H1 (cell line): ENCODE measurements around the gene TEX51. TPM values are rescaled to one million over a fixed set of nuclear protein-coding genes. Genes with fewer than 3 reads are reported as not detected.

ENCODE experiments used
- CTCF ChIA-PET: fragments of 300-600 bp; sonication (Branson Sonifier 250); formaldehyde crosslinking; loops from one replicate; lab custom pipeline; 2021; ENCODE audit not compliant: partially characterized antibody; lab: Charles Lee
- POLR2A ChIA-PET: fragments of 300-600 bp; sonication (Branson Sonifier 250); formaldehyde crosslinking; loops from one replicate; lab custom pipeline; 2021; ENCODE audit warnings: inconsistent platforms; ENCODE audit not compliant: partially characterized antibody; lab: Charles Lee
- DNase-seq, 2 experiments: peaks; one replicate each; pipeline versions ENCODE4 v3.0.0 to v3.0.0-alpha.2; 2010 to 2022; ENCODE audit warnings: low spot score in 2 of 2, low read depth in 1 of 2, mixed read lengths in 1 of 2
- FAIRE-seq: peaks from 2 replicates; lab custom pipeline; 2011; peaks lifted over from hg19 to GRCh38; lab: Jason Lieb, UNC
- H2AFZ ChIP-seq: 2 replicates; pipeline ENCODE4 v1.8.1; 2012; ENCODE audit warnings: low read length, inconsistent platforms
- H2AK5ac ChIP-seq: 2 replicates; pipeline ENCODE4 v1.6.1; 2013; ENCODE audit warnings: low read depth, low read length
- H2BK120ac ChIP-seq: replicated peaks from 2 replicates; pipeline ENCODE3; 2013; ENCODE audit warnings: low read depth, low read length, inconsistent platforms
- H2BK12ac ChIP-seq: 2 replicates; pipeline ENCODE4 v1.6.1; 2013; ENCODE audit warnings: low read depth, low read length
- H2BK15ac ChIP-seq: 2 replicates; pipeline ENCODE4 v1.6.1; 2013; ENCODE audit warnings: low read length
- H2BK20ac ChIP-seq: 2 replicates; pipeline ENCODE4 v1.6.1; 2013; ENCODE audit warnings: low read length
- H2BK5ac ChIP-seq: 2 replicates; pipeline ENCODE4 v1.6.1; 2013; ENCODE audit warnings: low read depth, low read length
- H3K14ac ChIP-seq: 2 replicates; pipeline ENCODE4 v1.6.1; 2013; ENCODE audit warnings: inconsistent platforms; ENCODE audit not compliant: insufficient read length
- H3K18ac ChIP-seq: 2 replicates; pipeline ENCODE4 v1.6.1; 2013; ENCODE audit warnings: low read length; ENCODE audit errors: extremely low read depth
- H3K23ac ChIP-seq: 2 replicates; pipeline ENCODE4 v1.6.1; 2013; ENCODE audit warnings: inconsistent platforms; ENCODE audit not compliant: insufficient read length
- H3K23me2 ChIP-seq: 2 replicates; pipeline ENCODE4 v1.6.1; 2013; ENCODE audit warnings: low read depth, low read length
- H3K27ac ChIP-seq: 2 replicates; pipeline ENCODE4 v1.6.1; 2011; ENCODE audit warnings: low read depth, low read length, inconsistent platforms
- H3K27me3 ChIP-seq, 4 experiments: replicated peaks in 1 of 4; 1 replicate in 1 of 4; 2 replicates in 3 of 4; pipeline versions ENCODE4 v1.6.1 to v1.8.1; 2011 to 2013; ENCODE audit warnings: low read length in 3 of 4, mild to moderate bottlenecking in 3 of 4, inconsistent platforms in 2 of 4, mixed read lengths in 2 of 4, moderate library complexity in 1 of 4; ENCODE audit not compliant: control insufficient read depth in 3 of 4, insufficient read depth in 3 of 4; ENCODE audit errors: extremely low read depth in 1 of 4
- H3K36me3 ChIP-seq, 4 experiments: 2 replicates each; pipeline versions ENCODE4 v1.6.1 to v1.8.1; 2011 to 2013; ENCODE audit warnings: mild to moderate bottlenecking in 4 of 4, low read length in 3 of 4, moderate library complexity in 2 of 4, control low read depth in 1 of 4, inconsistent platforms in 1 of 4; ENCODE audit not compliant: insufficient read depth in 4 of 4, control insufficient read depth in 2 of 4
- H3K4ac ChIP-seq: replicated peaks from 2 replicates; pipeline ENCODE3; 2013; ENCODE audit warnings: low read length, low read depth, mixed read lengths, inconsistent platforms; ENCODE audit not compliant: insufficient read length
- H3K4me1 ChIP-seq, 4 experiments: replicated peaks in 1 of 4; 1 replicate in 1 of 4; 2 replicates in 3 of 4; pipeline versions ENCODE4 v1.6.1 to v1.8.1; 2011 to 2013; ENCODE audit warnings: low read length in 3 of 4, inconsistent platforms in 2 of 4, mixed read lengths in 1 of 4; ENCODE audit not compliant: insufficient read depth in 4 of 4, control insufficient read depth in 3 of 4
- H3K4me2 ChIP-seq, 2 experiments: 2 replicates each; pipeline versions ENCODE4 v1.6.1 to v1.8.1; 2011 to 2013; ENCODE audit warnings: low read depth in 2 of 2, low read length in 2 of 2, control low read depth in 1 of 2, inconsistent platforms in 1 of 2, mild to moderate bottlenecking in 1 of 2; ENCODE audit not compliant: insufficient read depth in 1 of 2
- H3K4me3 ChIP-seq, 4 experiments: fragments of 200-600, 300-600 bp in 1 of 4; sonication (generic), shearing (Covaris generic), sonication (Bioruptor Twin) in 1 of 4; 2 replicates each; pipeline versions ENCODE4 v1.5.1 to v1.8.1; 2011 to 2016; ENCODE audit warnings: low read length in 4 of 4, low read depth in 3 of 4, control low read depth in 2 of 4, inconsistent platforms in 2 of 4, mild to moderate bottlenecking in 2 of 4, mixed read lengths in 1 of 4, moderate library complexity in 1 of 4; ENCODE audit not compliant: insufficient read depth in 2 of 4; ENCODE audit errors: extremely low read depth in 1 of 4
- H3K56ac ChIP-seq: replicated peaks from 2 replicates; pipeline ENCODE3; 2013; ENCODE audit warnings: low read depth, mild to moderate bottlenecking, mixed read lengths, low read length, inconsistent platforms; ENCODE audit not compliant: insufficient read length
- H3K79me1 ChIP-seq: 2 replicates; pipeline ENCODE4 v1.6.1; 2013; ENCODE audit warnings: low read depth, low read length, control low read depth
- H3K79me2 ChIP-seq, 2 experiments: 2 replicates each; pipeline versions ENCODE4 v1.6.1 to v1.8.1; 2012 to 2013; ENCODE audit warnings: low read length in 2 of 2, mild to moderate bottlenecking in 2 of 2, inconsistent platforms in 1 of 2; ENCODE audit not compliant: insufficient read depth in 2 of 2, control insufficient read depth in 1 of 2
- H3K9ac ChIP-seq, 4 experiments: replicated peaks in 1 of 4; 1 replicate in 1 of 4; 2 replicates in 3 of 4; pipeline versions ENCODE4 v1.6.1 to v1.8.1; 2011 to 2013; ENCODE audit warnings: low read depth in 3 of 4, low read length in 3 of 4, control low read depth in 2 of 4, mild to moderate bottlenecking in 2 of 4, moderate library complexity in 2 of 4, inconsistent platforms in 1 of 4; ENCODE audit errors: extremely low read depth in 1 of 4
- H3K9me3 ChIP-seq, 2 experiments: 2 replicates each; pipeline versions ENCODE4 v1.6.1 to v1.8.1; 2012 to 2013; ENCODE audit warnings: mild to moderate bottlenecking in 2 of 2, moderate library complexity in 2 of 2, control low read depth in 1 of 2, inconsistent platforms in 1 of 2, low read depth in 1 of 2, low read length in 1 of 2, mixed read lengths in 1 of 2; ENCODE audit not compliant: insufficient read depth in 2 of 2
- H4K20me1 ChIP-seq, 2 experiments: replicated peaks in 1 of 2; 2 replicates each; pipeline versions ENCODE3 to v1.8.1; 2011 to 2013; ENCODE audit warnings: inconsistent platforms in 2 of 2, low read length in 2 of 2, mild to moderate bottlenecking in 1 of 2; ENCODE audit not compliant: insufficient read depth in 2 of 2, control insufficient read depth in 1 of 2
- H4K5ac ChIP-seq: 2 replicates; pipeline ENCODE4 v1.6.1; 2013; ENCODE audit warnings: low read length, low read depth, mixed read lengths, inconsistent platforms; ENCODE audit not compliant: insufficient read length
- H4K8ac ChIP-seq: 2 replicates; pipeline ENCODE4 v1.8.0; 2013; ENCODE audit warnings: mild to moderate bottlenecking, moderate library complexity, low read length, inconsistent platforms; ENCODE audit not compliant: insufficient read depth; ENCODE audit errors: extremely low read depth
- H4K91ac ChIP-seq: replicated peaks from 2 replicates; pipeline ENCODE3; 2013; ENCODE audit warnings: low read length, mixed read lengths, inconsistent platforms; ENCODE audit not compliant: insufficient read length
- BACH1 ChIP-seq: IDR thresholded peaks from 2 replicates; pipeline ENCODE4 v1.6.1; 2012; ENCODE audit warnings: low read length, improper control_type of control experiment
- CHD2 ChIP-seq: IDR thresholded peaks from 2 replicates; pipeline ENCODE4 v1.6.1; 2012; ENCODE audit warnings: low read length, improper control_type of control experiment
- CTBP2 ChIP-seq: IDR thresholded peaks from 2 replicates; pipeline ENCODE4 v1.7.0; 2011; ENCODE audit warnings: borderline replicate concordance, mild to moderate bottlenecking, moderate library complexity, mixed read lengths, low read length; ENCODE audit not compliant: insufficient read depth, insufficient read length
- EGR1 ChIP-seq: IDR thresholded peaks from 2 replicates; pipeline ENCODE4 v1.6.1; 2011; ENCODE audit warnings: low read depth, low read length, borderline replicate concordance
- HDAC6 ChIP-seq: IDR thresholded peaks from one replicate; pipeline ENCODE4 v1.7.1; 2012; ENCODE audit warnings: low read depth, mild to moderate bottlenecking, inconsistent platforms, low read length, moderate library complexity
- KDM1A ChIP-seq: fragments of 200-600, 300-600 bp; sonication (generic); IDR thresholded peaks from 2 replicates; pipeline ENCODE4 v1.7.1; 2016; ENCODE audit warnings: mild to moderate bottlenecking, low read length, borderline replicate concordance
- POU5F1 ChIP-seq: IDR thresholded peaks from 2 replicates; pipeline ENCODE4 v1.6.1; 2011; ENCODE audit warnings: low read depth, mild to moderate bottlenecking, low read length, moderate library complexity
- RBBP5 ChIP-seq: IDR thresholded peaks from 2 replicates; pipeline ENCODE4 v1.7.1; 2012; ENCODE audit warnings: low read depth, mild to moderate bottlenecking, inconsistent platforms, low read length, moderate library complexity, borderline replicate concordance
- SIRT6 ChIP-seq: IDR thresholded peaks from one replicate; pipeline ENCODE4 v1.7.1; 2012; ENCODE audit warnings: low read length, inconsistent platforms
- SP1 ChIP-seq: IDR thresholded peaks from 2 replicates; pipeline ENCODE4 v1.6.1; 2011; ENCODE audit warnings: low read depth, low read length
- TAF7 ChIP-seq: optimal IDR thresholded peaks from 2 replicates; pipeline ENCODE3; 2011; ENCODE audit warnings: low read depth, mild to moderate bottlenecking, inconsistent platforms, low read length, moderate library complexity, borderline replicate concordance
- TEAD4 ChIP-seq: IDR thresholded peaks from 2 replicates; pipeline ENCODE4 v1.6.1; 2012; ENCODE audit warnings: low read depth, low read length, inconsistent platforms, mixed read lengths
- WGBS, 2 experiments: shearing (Covaris generic) in 1 of 2; methylation state at CpG; one replicate each; pipeline versions ENCODE4 v1.1.6 to v1.1.7; 2013 to 2015; ENCODE audit warnings: low lambda C conversion rate in 2 of 2, mixed read lengths in 2 of 2, inconsistent platforms in 1 of 2, low coverage in 1 of 2, missing lambda C conversion rate in 1 of 2; ENCODE audit not compliant: insufficient replicate concordance in 2 of 2, insufficient coverage in 1 of 2, insufficient read length in 1 of 2; ENCODE audit errors: extremely low coverage in 1 of 2, missing lambda C conversion rate in 1 of 2; 5-methylcytosine and 5-hydroxymethylcytosine counted together
- polyA plus RNA-seq, 7 experiments: library from polyadenylated mRNA; depleted of rRNA in 3 of 7; stranded (reverse) in 5 of 7; unstranded in 2 of 7; fragments of >200 nt in 5 of 7; fragments of 200-250 nt in 2 of 7; gene quantifications; 1 replicate in 5 of 7; 2 replicates in 1 of 7; 4 replicates in 1 of 7; pipeline versions ENCODE4 v1.2.1 to v1.2.3, GENCODE V29; 2011 to 2013; ENCODE audit warnings: missing spikeins in 2 of 7, mixed read lengths in 2 of 7
- total RNA-seq: library from RNA; stranded (reverse); fragmentation: NEBNext Ultra II Directional; extraction: Animal tissue kit (Norgen Biotek cat#: 25700); gene quantifications from 2 replicates; pipeline ENCODE4 v1.2.1, GENCODE V29; 2021

Gene TEX51
- total and polyA plus RNA-seq, 2 of the 8 experiments (the other 6 are each of a cell fraction or from before 2014, with no cell fraction given): not detected

DNA sequence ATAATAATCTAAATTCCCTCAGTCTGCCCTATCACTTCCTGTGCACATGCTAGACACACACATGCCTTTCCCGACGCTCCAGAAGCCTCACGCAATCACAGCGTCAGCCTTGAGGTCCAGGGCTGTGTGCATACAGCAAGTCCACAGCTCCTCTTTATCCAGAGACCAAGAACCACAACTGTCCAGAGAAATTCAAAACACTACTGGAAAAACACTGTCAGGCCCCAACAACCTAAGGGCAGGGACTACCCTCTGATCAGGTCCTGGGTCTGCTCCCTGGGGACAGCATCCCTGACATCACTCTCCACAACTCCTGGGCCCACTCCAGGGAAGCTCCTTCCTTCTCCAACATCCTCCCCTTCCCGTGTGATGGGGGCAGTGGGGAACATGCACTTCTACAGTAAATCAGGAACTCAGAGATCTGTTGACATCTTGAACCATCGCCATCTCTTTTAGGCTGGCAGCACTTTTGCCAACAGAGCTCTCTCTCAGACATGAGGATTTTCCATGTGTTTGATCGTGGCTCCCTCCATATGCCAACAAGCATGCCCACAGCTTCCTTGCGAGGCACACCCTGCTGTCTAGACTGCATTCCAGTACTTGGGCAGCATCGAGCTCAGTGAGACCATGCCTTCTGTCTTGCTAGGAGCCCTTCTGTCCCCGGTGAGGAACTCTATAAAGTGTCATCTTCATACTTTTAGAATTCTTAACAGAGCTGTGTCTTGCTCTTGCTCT, 15.4 kb downstream of the TEX51 start:
- no peaks in the 10 kb centered on the region for H3K23me2 ChIP-seq
- TF ChIP-seq SIRT6 (no peak), RBBP5 (no peak), CTBP2 (no peak), KDM1A (no peak), POU5F1 (no peak), CHD2 (no peak), EGR1 (no peak), HDAC6 (no peak), TAF7 (no peak), SP1 (no peak), BACH1 (no peak), TEAD4 (no peak)
- H4K5ac ChIP-seq: no peak overlapping the region
- H3K27ac ChIP-seq: no peak overlapping the region
- no peak overlapping the region for H2BK15ac ChIP-seq
- H2AK5ac ChIP-seq: no peak overlapping the region
- no peaks in the 10 kb centered on the region for H3K79me2 ChIP-seq
- no peak overlapping the region for H2BK5ac ChIP-seq
- no peak overlapping the region for H4K91ac ChIP-seq
- DNase-seq: peak in 1 of 2 experiments; percentile 16
- H2AFZ ChIP-seq: no peak overlapping the region
- no peak overlapping the region for H2BK20ac ChIP-seq
- H3K14ac ChIP-seq: no peak overlapping the region
- no peak overlapping the region for H3K23ac ChIP-seq
- no peaks in the 10 kb centered on the region for H3K36me3 ChIP-seq
- no peak overlapping the region for H3K9ac ChIP-seq
- H3K9me3 ChIP-seq: no peaks in the 10 kb centered on the region
- CTCF ChIA-PET: interaction anchor here (0.7 to 1.3 kb wide), 3 partner anchors 19 to 150 kb away, joined by 3 to 4 read pairs (median 3); no protein-coding TSS in a partner anchor
- no peaks in the 10 kb centered on the region for H3K27me3 ChIP-seq
- no peak overlapping the region for H2BK12ac ChIP-seq
- H3K79me1 ChIP-seq: no peaks in the 10 kb centered on the region
- H3K4me1 ChIP-seq: no peaks in the 10 kb centered on the region; a peak in 2 of 7 replicates
- no peak overlapping the region for H3K4me3 ChIP-seq
- POLR2A ChIA-PET: no interaction called here
- no peak overlapping the region for H2BK120ac ChIP-seq
- no peak overlapping the region for H3K4ac ChIP-seq
- H3K4me2 ChIP-seq: no peak overlapping the region
- no peak for FAIRE-seq
- 91% methylated on average over 10 of the region's 10 CpGs; no CpG with 5 or more reads in 1 of the 2 experiments for WGBS, 2 experiments
- H3K56ac ChIP-seq: no peak overlapping the region
- no peak overlapping the region for H3K18ac ChIP-seq
- H4K20me1 ChIP-seq: no peaks in the 10 kb centered on the region
- no peak overlapping the region for H4K8ac ChIP-seq
